Measurements from ENCODE around the gene NCAPD3. TPM values are rescaled to one million over a fixed set of nuclear protein-coding genes. Genes with fewer than 3 reads are reported as not detected.

Gene NCAPD3
- total and polyA plus RNA-seq, 4 donors: 14.1 to 35.4 (median 24.2) TPM

DNA sequence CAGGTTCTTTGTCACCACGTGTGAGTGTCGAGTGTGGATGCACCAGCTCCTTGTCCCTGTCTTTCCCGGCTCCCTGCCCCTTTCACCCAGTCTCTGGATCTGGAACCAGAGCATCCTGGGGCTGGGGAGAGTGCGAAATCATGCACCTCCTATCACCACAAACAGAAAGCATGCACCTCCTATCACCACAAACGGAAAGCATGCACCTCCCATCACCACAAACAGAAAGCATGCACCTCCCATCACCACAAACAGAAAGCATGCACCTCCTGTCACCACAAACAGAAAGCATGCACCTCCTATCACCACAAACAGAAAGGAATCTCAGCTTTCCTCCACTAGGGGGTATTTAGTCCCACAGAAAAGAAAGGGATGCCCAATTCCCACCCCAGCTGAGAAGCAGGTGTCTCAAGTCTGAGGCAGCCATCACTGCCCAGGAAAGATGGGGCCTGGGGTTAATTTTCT lies 46.5 kb upstream of the NCAPD3 start:
- Histone ChIP-seq H3K27me3 (ENCODE audit: control insufficient read depth in 4 of 4, insufficient read depth in 4 of 4, low read length in 3 of 4) (peaks cover 0 to 10% (median 2%) of the 10 kb centered on the region in 4 donors), H3K9ac (ENCODE audit: low read depth in 1 of 2, low read length in 2 of 2) (no peak overlapping the region), H3K9me3 (ENCODE audit: control insufficient read depth in 4 of 4, low read length in 3 of 4) (no peaks in the 10 kb centered on the region), H3K4me3 (ENCODE audit: low read depth in 1 of 3, low read length in 3 of 3) (no peak overlapping the region), H3K4me1 (ENCODE audit: control insufficient read depth in 4 of 4, insufficient read depth in 4 of 4, low read length in 3 of 4) (peaks cover 0 to 5% (median 1%) of the 10 kb centered on the region in 4 donors), H3K36me3 (ENCODE audit: control insufficient read depth in 4 of 4, insufficient read depth in 3 of 4, low read depth in 1 of 4, low read length in 3 of 4) (peaks cover 0 to 1% (median 0%) of the 10 kb centered on the region in 4 donors), H3K27ac (ENCODE audit: low read depth in 1 of 2, low read length in 2 of 2) (no peak overlapping the region)
- no peak for TF ChIP-seq NR2F2 (IDR thresholded peaks at IDR 0.05)
- TF ChIP-seq, protein P1, sequence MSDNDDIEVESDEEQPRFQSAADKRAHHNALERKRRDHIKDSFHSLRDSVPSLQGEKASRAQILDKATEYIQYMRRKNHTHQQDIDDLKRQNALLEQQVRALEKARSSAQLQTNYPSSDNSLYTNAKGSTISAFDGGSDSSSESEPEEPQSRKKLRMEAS (IDR thresholded peaks at IDR 0.05): no peak
- TF ChIP-seq HNF4G (IDR thresholded peaks at IDR 0.05): no peak
- TF ChIP-seq, protein P2, sequence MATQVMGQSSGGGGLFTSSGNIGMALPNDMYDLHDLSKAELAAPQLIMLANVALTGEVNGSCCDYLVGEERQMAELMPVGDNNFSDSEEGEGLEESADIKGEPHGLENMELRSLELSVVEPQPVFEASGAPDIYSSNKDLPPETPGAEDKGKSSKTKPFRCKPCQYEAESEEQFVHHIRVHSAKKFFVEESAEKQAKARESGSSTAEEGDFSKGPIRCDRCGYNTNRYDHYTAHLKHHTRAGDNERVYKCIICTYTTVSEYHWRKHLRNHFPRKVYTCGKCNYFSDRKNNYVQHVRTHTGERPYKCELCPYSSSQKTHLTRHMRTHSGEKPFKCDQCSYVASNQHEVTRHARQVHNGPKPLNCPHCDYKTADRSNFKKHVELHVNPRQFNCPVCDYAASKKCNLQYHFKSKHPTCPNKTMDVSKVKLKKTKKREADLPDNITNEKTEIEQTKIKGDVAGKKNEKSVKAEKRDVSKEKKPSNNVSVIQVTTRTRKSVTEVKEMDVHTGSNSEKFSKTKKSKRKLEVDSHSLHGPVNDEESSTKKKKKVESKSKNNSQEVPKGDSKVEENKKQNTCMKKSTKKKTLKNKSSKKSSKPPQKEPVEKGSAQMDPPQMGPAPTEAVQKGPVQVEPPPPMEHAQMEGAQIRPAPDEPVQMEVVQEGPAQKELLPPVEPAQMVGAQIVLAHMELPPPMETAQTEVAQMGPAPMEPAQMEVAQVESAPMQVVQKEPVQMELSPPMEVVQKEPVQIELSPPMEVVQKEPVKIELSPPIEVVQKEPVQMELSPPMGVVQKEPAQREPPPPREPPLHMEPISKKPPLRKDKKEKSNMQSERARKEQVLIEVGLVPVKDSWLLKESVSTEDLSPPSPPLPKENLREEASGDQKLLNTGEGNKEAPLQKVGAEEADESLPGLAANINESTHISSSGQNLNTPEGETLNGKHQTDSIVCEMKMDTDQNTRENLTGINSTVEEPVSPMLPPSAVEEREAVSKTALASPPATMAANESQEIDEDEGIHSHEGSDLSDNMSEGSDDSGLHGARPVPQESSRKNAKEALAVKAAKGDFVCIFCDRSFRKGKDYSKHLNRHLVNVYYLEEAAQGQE (IDR thresholded peaks at IDR 0.05): no peak
- no peak for TF ChIP-seq EGR1 (IDR thresholded peaks at IDR 0.05; ENCODE audit: low read depth in 2 of 2)
- no peak for TF ChIP-seq SP1 (IDR thresholded peaks at IDR 0.05)
- no peak for TF ChIP-seq HNF4A (conservative IDR thresholded peaks at IDR 0.05)
- TF ChIP-seq TAF1 (conservative IDR thresholded peaks at IDR 0.05): no peak
- TF ChIP-seq, protein P3, sequence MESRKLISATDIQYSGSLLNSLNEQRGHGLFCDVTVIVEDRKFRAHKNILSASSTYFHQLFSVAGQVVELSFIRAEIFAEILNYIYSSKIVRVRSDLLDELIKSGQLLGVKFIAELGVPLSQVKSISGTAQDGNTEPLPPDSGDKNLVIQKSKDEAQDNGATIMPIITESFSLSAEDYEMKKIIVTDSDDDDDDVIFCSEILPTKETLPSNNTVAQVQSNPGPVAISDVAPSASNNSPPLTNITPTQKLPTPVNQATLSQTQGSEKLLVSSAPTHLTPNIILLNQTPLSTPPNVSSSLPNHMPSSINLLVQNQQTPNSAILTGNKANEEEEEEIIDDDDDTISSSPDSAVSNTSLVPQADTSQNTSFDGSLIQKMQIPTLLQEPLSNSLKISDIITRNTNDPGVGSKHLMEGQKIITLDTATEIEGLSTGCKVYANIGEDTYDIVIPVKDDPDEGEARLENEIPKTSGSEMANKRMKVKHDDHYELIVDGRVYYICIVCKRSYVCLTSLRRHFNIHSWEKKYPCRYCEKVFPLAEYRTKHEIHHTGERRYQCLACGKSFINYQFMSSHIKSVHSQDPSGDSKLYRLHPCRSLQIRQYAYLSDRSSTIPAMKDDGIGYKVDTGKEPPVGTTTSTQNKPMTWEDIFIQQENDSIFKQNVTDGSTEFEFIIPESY (IDR thresholded peaks at IDR 0.05): no peak
- TF ChIP-seq, protein P4, sequence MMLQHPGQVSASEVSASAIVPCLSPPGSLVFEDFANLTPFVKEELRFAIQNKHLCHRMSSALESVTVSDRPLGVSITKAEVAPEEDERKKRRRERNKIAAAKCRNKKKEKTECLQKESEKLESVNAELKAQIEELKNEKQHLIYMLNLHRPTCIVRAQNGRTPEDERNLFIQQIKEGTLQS (IDR thresholded peaks at IDR 0.05): no peak
- no peak for TF ChIP-seq FOXA1 (IDR thresholded peaks at IDR 0.05)
- TF ChIP-seq YY1 (IDR thresholded peaks at IDR 0.05): no peak
- DNase-seq (ENCODE audit: low spot score): no peak
- 51% methylated on average over 5 of the region's 5 CpGs for WGBS

DNA sequence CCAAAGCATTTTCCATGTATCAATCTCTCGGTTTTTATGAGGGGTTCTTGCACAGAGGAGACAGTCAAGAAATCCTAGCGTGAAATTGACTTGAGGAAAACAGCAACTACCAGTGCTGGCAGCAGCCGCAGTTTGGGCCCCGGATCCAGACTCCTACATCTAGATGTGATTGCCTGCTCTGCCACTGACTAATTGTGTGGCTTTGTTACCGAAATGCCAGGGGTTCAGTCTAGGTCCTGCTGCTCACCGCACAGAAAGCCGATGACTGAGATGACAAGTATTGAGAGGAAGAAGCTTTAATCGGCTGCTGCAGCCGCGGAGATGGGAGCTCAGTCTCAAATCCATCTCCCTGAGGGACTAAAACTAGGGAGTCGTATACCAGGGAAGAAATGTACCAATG lies 44.2 kb upstream of the NCAPD3 start:
- Histone ChIP-seq H3K9ac (ENCODE audit: low read depth in 1 of 2, low read length in 2 of 2) (no peak overlapping the region), H3K4me3 (ENCODE audit: low read depth in 1 of 3, low read length in 3 of 3) (no peak overlapping the region), H3K4me1 (ENCODE audit: control insufficient read depth in 4 of 4, insufficient read depth in 4 of 4, low read length in 3 of 4) (peaks cover 0 to 5% (median 1%) of the 10 kb centered on the region in 4 donors), H3K27ac (ENCODE audit: low read depth in 1 of 2, low read length in 2 of 2) (no peak overlapping the region), H3K27me3 (ENCODE audit: control insufficient read depth in 4 of 4, insufficient read depth in 4 of 4, low read length in 3 of 4) (no peaks in the 10 kb centered on the region), H3K9me3 (ENCODE audit: control insufficient read depth in 4 of 4, low read length in 3 of 4) (no peaks in the 10 kb centered on the region), H3K36me3 (ENCODE audit: control insufficient read depth in 4 of 4, insufficient read depth in 3 of 4, low read depth in 1 of 4, low read length in 3 of 4) (peaks cover 2 to 13% (median 7%) of the 10 kb centered on the region in 4 donors)
- TF ChIP-seq, protein P2 (IDR thresholded peaks at IDR 0.05): no peak
- TF ChIP-seq SP1 (IDR thresholded peaks at IDR 0.05) (no peak), RAD21 (IDR thresholded peaks at IDR 0.05) (no peak), GABPA (IDR thresholded peaks at IDR 0.05 in 1 of 2, conservative IDR thresholded peaks at IDR 0.05 in 1 of 2) (no peak), NR2F2 (IDR thresholded peaks at IDR 0.05) (no peak), EGR1 (IDR thresholded peaks at IDR 0.05; ENCODE audit: low read depth in 2 of 2) (no peak), FOXA2 (IDR thresholded peaks at IDR 0.05) (no peak), HNF4A (conservative IDR thresholded peaks at IDR 0.05) (no peak), FOXA1 (IDR thresholded peaks at IDR 0.05) (no peak)
- TF ChIP-seq, protein P4 (IDR thresholded peaks at IDR 0.05): no peak
- DNase-seq (ENCODE audit: low spot score): no peak
- 92% methylated on average over 11 of the region's 11 CpGs for WGBS

Data from liver (tissue), 9 donors.